HG03064 (cell line): Measurements from ENCODE around the gene DAGLA.
"Not testable (repeated sequence)": the region's sequence is repeated elsewhere in the genome, so short reads cannot be mapped to it uniquely, and the experiment has no call there.

Source experiments
- ATAC-seq: cut with Tn5 transposase; IDR thresholded peaks from one replicate; pipeline ENCODE4 v1.9.1; 2021; ENCODE audit warnings: low read depth; ENCODE audit not compliant: unreplicated experiment

DAGLA gene, protein sequence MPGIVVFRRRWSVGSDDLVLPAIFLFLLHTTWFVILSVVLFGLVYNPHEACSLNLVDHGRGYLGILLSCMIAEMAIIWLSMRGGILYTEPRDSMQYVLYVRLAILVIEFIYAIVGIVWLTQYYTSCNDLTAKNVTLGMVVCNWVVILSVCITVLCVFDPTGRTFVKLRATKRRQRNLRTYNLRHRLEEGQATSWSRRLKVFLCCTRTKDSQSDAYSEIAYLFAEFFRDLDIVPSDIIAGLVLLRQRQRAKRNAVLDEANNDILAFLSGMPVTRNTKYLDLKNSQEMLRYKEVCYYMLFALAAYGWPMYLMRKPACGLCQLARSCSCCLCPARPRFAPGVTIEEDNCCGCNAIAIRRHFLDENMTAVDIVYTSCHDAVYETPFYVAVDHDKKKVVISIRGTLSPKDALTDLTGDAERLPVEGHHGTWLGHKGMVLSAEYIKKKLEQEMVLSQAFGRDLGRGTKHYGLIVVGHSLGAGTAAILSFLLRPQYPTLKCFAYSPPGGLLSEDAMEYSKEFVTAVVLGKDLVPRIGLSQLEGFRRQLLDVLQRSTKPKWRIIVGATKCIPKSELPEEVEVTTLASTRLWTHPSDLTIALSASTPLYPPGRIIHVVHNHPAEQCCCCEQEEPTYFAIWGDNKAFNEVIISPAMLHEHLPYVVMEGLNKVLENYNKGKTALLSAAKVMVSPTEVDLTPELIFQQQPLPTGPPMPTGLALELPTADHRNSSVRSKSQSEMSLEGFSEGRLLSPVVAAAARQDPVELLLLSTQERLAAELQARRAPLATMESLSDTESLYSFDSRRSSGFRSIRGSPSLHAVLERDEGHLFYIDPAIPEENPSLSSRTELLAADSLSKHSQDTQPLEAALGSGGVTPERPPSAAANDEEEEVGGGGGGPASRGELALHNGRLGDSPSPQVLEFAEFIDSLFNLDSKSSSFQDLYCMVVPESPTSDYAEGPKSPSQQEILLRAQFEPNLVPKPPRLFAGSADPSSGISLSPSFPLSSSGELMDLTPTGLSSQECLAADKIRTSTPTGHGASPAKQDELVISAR

GRCh38 chr11:61679893-61680621 is at the start of gene DAGLA:
TSS of gene DAGLA (plus strand) at chr11:61680391. CDS start at chr11:61720156, 39,765 bp downstream.
- ATAC-seq: no peak

DNA sequence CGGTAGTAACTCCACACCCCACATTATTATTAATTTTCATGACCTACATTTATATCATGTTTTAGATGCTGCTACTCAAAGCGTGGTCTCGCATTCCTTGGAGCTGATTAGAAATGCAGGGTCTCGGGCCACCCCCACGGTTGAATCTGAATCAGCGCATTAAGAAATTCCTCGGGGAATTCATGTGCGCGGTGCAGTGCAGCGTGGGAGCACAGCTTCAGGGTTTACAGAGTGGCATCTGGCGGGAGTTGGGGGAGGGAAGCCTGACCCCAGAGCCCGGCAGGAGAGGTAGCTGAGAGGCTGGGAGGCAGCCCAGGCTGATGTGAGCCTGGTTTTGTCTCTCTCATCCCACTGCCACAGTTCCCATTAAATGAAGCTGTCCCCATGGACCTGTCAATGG is 48.1 kb upstream of the DAGLA start:
- no peak for ATAC-seq

DNA sequence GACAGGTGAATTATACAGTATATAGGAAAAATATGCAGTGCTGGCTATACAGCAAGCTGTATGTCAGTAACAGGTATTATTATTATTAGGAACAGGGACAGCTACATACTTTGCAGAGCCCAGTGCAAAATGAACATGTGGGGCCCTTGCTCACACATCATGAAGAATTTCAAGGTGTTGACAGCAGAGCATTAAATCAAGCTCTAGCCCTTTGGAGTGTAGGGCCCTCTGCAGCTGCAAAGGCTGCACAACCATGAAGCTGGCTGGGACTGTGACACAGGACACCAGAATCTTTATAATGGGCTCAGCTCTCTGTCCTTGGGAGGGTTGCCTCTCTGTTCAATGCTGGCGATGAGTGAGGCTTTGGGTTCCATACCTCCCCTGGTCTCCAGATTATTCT is 44.9 kb upstream of the DAGLA start:
- ATAC-seq: no peak

GRCh38 chr11:61635787-61636186 is 44.4 kb upstream of the DAGLA start:
- no peak for ATAC-seq

DNA sequence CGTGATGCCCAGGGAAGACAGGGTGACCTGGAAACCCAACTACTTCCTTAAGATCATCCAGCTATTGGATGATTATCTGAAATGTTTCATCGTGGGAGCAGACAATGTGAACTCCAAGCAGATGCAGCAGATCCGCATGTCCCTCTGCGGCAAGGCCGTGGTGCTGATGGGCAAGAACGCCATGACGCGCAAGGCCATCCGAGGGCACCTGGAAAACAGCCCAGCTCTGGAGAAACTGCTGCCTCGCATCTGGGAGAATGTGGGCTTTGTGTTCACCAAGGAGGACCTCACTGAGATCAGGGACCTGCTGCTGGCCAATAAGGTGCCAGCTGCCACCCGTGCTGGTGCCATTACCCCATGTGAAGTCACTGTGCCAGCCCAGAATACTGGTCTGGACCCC is 43.5 kb upstream of the DAGLA start:
- no peak for ATAC-seq

DNA sequence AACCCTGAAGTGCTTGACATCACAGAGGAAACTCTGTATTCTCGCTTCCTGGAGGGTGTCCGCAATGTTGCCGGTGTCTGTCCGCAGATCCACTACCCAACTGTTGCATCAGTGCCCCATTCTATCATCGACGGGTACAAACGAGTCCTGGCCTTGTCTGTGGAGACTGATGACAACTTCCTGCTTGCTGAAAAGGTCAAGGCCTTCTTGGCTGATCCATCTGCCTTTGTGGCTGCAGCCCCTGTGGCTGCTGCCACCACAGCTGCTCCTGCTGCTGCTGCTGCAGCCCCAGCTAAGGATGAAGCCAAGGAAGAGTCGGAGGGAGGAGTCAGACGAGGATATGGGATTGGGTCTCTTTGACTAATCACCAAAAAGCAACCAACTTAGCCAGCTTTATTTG is 42.9 kb upstream of the DAGLA start:
- no peak for ATAC-seq

GRCh38 chr11:61639816-61640443 is 40.3 kb upstream of the DAGLA start:
- ATAC-seq: no peak

- no peak for ATAC-seq
Measured at GRCh38 chr11:61642162-61642561, 38.0 kb upstream of the DAGLA start.

GRCh38 chr11:61645179-61645868 is 34.9 kb upstream of the DAGLA start:
- no peak for ATAC-seq

- ATAC-seq: no peak
Measured at GRCh38 chr11:61647529-61647928, 32.7 kb upstream of the DAGLA start.

DNA sequence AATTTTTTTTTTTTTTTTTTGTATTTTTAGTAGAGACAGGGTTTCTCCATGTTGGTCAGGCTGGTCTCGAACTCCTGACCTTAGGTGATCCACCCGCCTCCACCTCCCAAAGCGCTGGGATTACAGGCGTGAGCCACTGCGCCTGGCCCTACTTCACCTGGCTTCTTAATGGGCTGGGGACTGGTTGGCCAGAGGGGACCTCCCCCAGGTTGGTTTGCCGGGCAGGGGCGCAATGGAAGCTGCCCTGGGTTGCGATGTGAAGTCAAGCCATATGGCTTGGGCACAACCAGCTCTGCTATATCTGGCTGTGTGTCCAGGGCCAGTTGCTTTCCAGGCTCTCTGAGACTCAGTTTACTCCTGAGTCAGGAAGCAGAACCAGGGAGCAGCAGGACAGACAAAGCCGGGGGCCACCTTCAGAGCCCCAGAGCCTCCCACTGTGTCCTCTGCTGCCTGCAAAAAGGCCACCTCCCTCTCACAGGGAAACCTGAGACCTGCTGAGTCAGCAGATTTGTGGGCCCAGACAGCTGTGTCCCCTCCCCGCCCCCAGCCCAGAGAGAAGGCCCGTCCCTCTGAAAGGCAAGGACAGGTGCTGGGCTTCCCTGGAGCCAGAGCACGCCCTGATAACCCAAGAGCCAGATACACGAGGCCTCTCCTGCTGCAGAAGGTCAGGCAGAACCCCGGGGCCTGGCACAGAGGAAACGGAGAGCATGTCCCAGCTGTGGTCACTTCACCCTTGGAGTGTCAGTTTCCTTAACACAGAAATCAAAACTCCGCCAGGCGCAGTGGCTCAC is 29.2 kb upstream of the DAGLA start:
- ATAC-seq: no peak

DNA sequence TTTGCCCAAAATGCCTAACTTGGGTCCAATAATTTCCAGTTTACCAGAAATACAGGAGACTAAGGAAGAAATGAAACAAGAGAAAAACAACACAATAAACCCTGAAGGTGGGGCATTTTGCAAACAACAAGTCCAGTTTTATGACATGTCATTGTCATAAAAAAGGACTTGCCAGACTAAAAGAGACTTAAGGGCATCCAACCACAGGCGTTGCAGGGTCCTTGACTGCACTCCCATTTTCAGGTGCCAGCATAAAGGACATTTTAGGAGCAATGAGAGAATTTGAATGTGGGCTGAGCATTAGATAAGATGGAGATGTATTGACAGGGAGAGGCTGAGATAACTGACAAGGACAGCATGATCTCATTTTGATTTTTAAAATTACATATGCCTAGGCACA is 28.1 kb upstream of the DAGLA start:
- ATAC-seq: no peak

DNA sequence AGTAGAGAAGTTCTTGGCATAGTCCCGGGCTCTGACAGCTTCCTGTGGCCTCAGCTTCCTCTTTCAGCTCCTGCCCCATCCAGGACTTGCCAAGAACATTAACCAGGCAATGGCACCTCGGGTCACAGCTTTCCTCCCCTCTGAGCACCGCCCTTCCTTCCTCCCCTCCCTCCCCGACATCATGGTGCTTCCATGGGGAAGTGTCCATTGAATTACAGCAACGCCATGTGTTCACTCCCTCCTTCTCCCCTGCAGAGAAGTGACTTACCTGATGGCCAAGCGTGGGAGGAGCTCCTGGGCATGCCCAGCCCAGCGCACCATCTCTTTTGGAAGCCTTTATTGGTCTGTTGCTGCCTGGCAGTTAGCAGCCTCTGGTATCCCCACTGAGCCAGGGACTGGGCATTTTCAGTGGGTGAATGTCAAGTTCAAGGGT is 25.8 kb upstream of the DAGLA start:
- ATAC-seq: no peak

DNA sequence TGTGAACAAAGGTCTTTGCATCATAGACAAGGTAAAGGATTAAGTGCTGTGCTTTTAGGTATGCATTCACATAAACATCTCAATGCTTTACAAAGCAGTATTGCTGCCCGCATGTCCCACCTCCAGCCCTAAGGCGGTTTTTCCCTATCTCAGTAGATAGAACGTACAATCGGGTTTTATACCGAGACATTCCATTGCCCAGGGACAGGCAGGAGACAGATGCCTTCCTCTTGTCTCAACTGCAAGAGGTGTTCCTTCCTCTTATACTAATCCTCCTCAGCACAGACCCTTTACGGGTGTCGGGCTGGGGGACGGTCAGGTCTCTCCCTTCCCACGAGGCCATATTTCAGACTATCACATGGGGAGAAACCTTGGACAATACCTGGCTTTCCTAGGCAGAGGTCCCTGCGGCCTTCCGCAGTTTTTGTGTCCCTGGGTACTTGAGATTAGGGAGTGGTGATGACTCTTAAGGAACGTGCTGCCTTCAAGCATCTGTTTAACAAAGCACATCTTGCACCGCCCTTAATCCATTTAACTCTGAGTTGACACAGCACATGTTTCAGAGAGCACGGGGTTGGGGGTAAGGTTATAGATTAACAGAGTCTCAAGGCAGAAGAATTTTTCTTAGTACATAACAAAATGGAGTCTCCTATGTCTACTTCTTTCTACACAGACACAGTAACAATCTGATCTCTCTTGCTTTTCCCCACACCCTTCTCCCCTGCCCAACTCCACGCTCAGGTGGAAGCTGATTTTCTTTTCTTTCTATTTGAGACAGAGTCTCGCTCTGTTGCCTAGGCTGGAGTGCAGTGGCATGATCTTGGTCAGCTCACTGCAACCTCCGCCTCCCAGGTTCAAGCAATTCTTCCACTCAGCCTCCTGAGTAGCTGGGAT is 24.7 kb upstream of the DAGLA start:
- not testable (repeated sequence) for ATAC-seq

GRCh38 chr11:61656347-61657077 is 23.7 kb upstream of the DAGLA start:
- no peak for ATAC-seq

GRCh38 chr11:61657566-61658290 is 22.5 kb upstream of the DAGLA start:
- no peak for ATAC-seq
